GM18868 (cell line): ENCODE results near the gene TPBGL.
"Not testable (repeated sequence)": the region's sequence is repeated elsewhere in the genome, so short reads cannot be mapped to it uniquely, and the experiment has no call there.

Source experiments
- ATAC-seq: cut with Tn5 transposase; IDR thresholded peaks from one replicate; pipeline ENCODE4 v1.9.1; 2021; ENCODE audit warnings: mild to moderate bottlenecking, moderate library complexity; ENCODE audit not compliant: unreplicated experiment

Gene TPBGL

DNA sequence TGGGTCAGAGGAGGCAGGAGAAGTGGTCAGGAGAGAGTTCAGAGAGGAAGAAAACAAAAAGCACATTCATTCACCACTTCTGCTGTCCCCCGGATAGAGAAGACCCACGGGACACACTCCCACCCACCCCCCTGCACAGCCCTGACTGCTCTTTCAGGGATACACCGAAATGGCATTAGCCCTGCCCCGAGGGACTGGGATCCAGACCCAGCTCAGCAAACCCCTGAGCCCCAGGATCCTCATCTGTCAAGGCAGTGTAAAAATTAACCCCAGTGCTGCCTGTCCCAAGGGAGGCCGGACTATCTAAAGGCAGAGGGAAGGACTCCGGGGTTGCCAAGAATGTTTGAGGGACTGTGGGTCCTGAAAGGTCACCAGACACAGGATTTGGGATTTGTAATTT, 31.2 kb downstream of the TPBGL start:
- ATAC-seq: no peak

DNA sequence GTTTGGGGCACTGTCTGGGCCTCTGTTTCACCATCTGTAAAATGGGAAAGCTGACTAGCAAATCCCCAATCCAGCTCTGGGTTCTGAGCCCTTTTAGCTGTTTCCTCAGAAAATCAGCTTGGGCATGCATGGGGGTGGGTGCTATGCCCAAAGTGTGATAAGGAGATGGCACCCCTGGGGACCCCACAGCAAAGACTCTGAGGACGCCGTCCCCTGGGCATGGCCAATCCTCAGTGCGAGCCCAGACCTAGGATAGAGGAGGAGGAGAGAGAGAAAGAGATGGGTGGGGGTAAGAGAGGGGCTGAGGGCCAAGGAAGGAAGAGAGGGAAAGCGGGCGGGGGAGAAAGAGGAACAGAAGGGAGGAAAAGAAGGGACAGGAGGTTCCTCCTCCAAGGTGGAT, 31.8 kb downstream of the TPBGL start:
- ATAC-seq: no peak

DNA sequence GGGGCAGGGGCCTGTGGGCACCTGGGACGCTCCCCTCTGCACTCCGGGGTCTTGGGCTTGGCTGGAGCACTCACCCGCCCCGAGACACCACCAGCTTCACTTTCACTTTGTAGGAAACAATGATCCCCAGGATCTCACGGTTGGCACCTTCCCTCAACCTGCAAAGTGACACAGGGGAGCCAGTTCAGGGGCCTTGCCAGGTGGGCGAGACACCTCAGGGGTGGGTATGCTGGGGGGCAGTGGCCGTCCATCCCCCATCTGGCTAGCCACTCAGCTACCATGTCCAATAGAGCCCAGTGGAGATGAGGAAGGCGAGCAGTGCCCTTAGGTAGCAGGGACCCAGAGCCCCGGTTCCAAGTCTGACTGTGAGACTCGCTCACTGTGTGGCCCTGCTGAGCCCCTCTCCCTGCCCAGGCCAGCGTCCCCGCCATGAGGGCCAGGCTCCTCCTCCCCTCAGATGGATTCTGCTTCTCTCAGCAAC, 32.3 kb downstream of the TPBGL start:
- ATAC-seq: no peak

DNA sequence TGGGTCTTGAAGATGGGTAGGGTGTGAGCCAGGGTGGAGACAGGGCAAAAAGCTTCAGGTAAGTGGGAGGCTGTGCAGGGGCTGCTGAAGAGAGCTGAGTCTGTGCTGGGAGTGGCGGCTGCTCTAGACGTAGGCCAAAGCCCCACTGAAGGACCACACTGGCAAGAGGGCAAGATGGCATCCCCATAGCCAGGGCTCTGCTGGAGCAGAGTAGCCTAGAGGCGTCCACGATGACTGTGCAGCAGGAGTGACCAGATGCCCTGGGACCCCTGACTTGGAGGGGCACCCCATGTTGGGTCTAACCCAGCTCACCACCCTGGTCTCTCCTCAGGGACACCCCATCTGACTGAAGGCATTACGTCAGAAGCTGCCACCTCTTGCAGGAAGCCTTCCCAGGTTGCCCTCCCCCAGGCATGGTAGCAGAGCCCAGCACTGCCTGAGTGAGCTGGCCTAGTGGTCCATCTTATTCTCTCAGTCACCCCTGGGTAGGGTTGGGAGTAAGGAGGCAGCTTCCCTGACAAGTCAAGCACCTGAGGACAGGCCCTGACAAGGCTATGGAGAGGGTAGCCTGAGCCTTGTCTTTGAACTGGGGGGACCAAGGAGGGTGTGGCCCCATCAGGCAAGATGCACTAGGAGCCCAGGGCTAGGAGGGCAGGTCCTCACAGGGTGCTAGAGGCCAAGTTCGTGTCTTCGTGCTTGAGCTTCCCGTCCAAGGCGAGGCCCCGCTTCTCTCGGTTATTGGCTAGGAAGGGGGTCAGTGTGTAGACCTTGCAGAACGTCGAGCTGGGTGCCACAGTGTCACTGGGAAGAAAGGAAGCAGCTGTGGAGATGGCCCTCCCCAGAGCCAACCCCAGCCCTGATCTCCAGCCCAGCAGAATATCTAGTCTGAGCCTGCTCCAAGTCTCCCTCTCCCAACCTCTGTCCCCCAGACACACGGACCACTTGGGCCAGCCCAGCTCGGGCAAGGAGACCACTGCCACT, 33.1 kb downstream of the TPBGL start:
- ATAC-seq: no peak

DNA sequence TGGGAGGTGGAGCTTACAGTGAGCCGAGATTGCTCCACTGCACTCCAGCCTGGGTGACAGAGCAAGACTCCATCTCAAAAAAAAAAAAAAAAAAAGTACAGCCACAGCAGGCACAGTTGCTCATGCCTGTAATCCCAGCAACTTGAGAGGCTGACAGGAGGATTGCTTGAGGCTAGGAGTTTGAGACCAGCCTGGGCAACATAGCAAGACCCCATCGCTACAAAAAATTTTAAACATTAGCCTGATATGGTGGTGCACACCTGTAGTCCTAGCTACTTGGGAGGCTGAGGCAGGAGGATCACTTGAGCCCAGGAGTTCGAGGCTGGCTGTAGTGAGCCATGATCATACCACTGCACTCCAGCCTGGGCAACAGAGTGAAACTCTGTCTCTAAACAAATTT, 34.1 kb downstream of the TPBGL start:
- not testable (repeated sequence) for ATAC-seq

DNA sequence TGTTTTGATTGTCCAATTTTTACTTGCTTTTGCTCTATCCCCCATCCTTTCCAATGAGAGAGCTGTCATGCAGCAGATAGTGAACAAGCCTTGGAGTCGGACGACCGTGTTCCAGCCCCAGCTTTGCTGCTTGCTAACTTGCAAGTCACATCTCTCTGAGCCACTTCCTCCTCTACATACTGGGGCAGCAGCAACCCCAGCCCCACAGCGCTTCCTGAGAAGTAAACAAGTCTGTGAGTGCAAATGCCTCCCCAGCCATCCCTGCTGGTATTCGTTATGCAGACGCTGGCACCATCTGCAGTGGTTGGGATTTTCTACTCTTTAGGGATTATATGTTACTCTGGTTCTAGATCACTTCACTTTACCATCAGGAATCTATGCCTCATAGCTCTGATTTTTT, 35.0 kb downstream of the TPBGL start:
- ATAC-seq: no peak

DNA sequence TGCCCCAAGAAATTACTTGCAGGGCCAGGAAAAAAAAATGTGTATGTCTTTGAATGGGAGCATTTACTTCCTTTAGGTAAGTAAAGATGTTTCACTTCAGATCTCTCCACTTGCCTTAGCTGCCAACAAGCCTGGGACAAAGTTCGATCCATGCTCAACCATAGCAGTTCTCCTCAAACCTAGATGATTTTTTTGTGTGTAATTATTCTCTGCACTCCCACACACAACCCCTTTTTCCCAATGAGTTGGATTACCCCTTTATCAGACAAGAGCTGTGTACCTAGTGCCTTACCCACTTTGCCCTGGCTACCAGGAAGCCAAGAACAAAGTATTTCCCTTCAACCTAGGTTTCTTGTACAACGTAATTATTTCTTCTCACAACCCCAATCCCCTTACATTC, 35.6 kb downstream of the TPBGL start:
- ATAC-seq: no peak

DNA sequence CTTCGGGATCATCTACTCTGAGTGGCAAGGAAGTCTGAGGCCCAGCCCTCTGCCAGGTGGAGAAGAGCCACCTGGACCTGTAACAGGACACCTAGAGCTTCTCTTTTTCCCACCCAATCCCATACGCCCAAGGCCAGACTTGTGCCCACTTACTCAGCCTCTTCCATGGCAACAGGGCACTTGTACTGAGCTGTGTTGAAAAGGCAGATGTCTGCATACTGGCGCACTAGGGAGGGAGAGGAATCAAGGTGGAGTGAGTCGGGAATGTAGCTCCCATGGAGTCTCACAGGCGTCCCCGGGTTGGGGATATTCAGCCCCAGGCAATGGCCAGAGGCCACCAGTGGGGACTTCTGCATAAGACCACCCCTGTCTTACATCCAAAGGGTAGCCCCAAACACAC, 36.1 kb downstream of the TPBGL start:
- ATAC-seq: no peak

DNA sequence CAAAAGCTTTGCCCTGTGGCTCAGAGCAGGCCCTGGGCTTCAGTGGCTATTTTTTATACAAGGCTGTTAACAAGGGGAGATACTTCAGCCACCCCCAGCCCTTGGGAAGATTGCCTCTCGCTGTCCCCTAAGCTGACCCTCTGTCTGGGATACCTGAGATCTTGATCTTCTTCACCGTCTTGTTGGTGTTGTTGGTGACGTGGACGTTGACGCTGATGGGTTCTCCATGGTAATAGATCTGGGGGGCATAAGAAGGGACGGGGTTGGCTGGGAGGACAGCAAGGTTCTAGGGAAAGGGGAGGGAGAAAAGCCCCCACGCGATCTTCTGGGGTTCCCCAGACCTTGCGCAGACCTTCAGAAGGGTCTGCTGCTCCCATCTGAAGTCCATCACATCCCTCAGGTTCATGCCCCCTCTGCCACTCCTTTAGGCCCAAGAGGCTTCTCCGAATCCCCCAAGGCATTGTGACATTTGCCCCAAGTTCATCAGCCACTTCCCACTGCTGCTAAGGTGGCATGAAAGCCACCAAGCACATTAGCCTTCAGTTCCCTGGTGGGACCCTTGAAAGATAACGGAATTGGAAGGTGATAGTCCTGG, 36.7 kb downstream of the TPBGL start:
- ATAC-seq: no peak

DNA sequence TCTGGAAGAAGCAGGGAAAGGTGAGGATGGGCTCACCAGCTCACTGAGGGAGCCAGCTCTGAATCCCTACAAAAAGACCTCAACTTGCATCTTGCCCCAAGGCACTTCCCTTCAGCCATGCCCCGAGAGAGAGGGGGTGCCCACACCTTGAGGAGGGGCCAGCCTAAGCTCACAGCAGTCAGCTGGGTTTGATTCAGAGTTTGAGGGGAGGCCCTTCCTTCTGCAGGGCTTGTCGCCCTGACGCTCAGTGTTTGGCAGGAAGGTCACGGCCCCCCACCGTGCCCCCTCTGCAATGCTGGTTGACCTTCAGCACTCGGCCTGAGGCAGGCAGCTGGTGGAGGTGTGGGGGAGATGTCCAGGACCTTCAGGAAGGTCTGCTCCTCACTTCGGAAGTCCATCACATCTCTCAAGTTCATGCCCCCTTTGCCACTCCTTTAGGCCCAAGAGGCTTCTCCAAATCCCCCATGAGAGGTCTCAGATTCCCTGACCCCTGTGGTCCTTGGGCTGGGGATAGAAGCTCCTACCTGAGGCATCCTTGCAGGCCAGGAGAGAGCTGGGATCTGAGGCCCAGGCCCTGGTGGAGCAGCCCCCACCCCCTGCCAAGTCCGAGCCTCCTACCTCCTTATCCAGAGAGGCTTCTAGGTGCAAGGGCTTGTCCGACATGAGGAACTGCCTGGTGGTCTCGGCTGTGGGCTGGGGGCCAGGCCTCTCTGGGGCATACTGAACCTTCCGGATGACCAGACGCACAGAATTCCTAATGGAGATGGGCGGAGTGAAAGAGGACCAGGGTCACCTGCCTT, 37.6 kb downstream of the TPBGL start:
- ATAC-seq: no peak

DNA sequence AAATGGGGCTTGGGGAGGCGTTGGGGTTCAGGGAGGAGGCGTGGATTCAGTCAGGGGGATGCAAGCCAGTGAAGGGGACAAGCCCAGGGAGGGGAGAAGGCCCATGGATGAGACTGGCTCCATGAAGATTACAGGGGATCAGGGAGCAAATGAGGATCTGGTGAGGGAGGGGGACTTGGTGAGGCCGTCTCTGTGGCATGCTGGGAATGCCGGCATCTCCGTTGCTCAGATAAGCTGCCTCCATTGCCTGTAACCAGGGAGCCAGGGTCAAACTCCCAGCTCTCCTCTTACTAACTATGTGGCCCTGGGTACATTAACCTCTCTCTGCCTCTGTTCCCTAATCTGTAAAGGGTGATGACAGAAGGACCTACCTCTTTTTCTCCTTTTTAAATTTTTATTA, 38.7 kb downstream of the TPBGL start:
- ATAC-seq: no peak

DNA sequence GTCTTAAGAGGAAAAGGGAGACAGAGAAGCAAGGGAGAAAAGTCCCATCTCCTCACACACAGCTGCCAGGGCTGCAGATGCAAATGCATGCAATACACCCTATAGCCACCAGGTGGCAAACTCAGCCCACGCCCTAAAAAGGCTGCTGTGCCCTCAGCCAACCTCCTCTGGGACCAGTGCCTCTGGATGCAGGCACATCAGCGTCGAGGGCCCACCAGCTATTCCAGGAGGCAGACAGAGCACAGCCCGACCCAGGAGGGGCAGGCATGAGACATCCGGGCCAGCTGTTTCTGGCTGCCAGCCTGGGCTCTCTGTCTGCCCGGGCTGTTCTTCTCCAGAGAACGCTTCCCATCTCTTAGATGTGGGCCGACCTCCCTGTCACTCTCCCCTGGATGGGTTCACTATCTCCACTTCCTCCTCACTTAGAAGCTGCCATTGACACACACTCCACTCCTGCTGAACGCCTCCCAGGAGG, 39.7 kb downstream of the TPBGL start:
- no peak for ATAC-seq

DNA sequence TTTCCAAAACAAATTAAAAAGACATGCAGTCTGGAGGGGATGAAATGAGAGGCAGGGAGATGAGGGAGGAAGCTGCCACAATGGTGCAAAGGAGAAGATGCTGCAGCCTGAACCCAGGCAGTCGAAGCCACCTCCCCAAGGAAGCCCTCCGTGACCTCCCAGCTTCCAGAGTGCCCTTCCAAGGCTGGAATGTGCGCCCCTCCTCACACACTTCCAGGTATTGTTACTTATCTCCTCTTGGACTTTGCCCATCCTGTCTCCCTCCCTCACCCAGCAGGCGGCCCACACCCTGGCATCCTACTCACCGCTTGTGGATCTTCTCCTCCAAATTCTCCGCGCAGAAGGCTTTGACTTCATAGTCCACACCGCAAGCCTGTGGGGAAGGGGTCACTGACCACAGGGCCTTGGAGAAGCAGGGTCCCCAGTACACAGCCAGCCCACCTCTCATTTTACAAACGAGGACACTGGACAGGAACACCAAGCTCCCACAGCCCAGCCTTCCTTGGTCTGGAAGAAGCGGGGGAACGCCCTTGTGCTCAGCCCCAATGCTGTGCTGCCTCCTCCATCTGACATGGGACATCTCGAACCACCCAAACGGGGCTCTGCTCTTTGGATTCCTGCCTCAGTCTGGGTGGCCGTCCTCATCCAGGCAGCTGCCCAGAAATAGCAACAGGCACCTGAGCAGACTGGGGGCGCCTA, 40.3 kb downstream of the TPBGL start:
- ATAC-seq: no peak

DNA sequence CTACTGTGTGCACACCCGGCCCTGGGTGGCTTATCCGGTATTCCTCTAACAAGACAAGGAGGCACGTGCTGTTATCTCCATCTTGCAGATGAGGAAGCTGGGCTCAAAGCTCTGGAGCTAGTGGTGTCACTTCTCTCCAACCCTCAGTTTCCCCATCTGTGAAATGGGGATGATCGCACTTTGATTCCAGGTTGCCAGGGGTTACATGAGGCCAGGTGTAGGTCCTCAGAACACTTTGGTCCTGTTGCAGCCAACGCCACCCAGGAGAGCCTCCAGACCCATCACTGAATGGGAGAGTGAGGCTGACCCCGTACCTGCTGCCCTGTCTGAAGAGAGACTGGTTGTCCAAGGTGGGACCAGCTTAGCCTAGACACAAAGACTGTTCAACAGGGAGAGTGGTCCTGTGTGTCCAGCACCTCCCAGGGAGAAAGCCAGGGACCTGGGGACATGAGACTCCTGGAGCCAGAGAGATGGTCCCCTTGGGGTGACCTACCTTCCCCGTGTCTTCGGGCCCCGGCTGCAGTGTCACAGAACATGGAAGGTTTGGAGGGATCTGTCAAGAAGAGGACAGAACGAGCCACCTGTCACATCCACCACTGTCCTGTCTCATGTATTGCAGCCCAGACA, 41.0 kb downstream of the TPBGL start:
- ATAC-seq: no peak

DNA sequence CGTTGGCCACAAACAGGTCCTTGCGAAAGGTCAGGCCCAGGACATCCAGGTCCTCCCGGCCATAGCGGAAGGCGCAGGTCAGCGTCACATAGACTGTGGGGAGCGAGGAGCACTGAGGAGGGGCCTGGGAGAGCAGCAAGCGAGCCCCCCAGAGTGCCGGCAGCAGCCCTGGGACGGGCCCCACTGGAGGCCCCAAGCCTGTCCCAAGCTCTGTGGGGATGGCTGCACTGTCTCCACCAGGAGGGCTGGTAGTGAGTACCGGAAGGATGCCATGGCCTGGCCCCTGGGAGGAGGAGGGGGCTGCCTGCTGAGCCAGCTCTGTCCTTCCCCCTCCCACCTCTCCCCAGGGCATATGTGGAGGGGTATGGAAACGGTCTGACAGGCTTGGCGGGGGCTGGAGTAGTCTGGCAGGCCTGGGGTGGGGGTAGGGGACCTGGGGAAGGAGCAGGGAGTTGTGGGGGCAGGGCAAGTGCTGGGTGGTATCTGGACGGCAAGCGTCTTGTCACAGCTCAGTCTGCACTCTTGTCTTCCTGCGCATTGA, 42.9 kb downstream of the TPBGL start:
- ATAC-seq: no peak

DNA sequence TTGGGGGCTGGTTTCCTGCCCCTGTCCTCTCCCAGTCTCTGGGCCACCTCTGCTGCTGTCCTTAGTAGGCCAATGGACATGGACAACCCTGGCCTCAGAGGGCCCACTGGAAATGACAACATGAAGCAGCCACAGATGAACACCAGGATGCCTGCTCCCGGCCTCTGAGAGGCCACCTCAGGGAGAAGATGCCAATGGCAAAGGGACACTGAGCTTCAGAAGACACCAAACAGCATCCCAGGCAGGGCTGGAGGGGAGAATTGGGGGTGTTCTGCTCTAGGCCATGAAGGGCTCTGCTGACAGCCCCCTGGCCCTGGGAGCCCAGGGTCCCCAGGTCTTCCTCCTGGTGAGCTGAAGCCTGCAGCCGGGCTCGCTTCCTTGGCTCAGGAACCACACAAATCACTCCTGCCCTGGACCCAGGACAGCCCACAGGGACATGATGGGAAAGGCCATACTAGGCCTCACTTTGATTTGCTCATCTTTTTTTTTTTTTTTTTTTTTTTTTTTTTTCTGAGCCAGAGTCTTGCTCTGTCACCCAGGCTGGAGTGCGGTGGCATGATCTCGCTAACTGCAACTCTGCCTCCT, 45.3 kb downstream of the TPBGL start:
- ATAC-seq: no peak

DNA sequence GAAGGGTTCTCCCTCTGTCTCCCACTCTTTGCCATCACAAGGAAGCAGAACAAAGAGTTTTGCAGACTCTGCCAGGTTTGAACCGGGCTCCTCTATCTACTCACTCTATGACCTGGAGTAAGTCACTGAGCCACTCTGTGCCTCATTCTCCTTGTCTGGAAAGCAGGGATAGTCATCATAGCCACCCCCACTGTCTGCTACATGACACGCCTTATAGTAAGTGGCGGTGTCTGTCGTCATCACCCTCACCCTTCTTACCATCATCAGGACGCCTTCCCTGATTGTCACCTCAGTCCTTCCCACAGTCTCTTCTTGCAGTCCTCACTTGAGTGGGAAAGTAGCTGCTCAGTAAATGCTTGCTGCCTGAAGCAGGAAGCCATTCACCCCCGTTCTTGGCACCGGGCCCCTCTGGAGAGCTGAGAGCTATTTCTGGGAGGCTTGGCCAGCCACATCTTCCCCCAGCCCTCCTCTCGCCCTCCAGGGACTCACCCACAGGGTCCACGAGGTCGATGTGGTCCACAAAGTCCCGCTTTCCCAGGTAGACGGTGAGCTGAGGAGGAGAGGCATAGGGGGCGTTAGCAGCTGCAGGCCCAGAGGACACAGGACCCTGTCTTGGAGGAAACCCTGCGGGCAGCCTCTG, 46.4 kb downstream of the TPBGL start:
- ATAC-seq: no peak

DNA sequence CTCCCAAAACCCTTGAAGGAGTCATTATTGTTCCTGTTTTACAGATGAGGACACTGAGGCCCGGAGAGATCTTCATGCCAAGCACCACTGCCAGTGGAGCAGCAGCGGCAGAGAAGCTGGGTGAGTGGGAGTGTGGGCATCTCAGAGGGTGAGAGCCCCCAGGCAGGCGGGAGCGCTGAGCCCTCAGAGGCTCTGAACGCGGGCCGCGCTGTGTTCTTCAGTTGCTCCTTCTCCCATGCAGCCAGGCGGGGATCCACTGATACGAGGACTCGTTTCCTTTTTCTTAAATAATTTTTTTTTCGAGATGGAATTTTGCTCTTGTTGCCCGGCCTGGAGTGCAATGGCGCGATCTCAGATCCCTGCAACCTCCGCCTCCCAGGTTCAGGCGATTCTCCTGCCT, 47.0 kb downstream of the TPBGL start:
- no peak for ATAC-seq

DNA sequence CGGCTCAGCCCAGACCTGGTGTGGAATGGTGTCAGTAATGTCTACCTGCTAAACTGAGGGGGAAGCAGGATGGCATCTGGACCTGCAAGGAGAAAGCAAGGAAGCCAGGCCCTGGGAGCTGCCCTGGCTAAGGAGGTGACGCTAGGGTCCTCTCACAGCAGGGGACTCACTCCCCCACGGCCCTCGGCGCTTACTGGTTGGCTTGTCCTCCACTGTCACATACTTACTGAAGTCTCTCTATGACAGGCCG, 48.9 kb downstream of the TPBGL start:
- ATAC-seq: no peak
